ENCODE results near the gene PTBP3.

PTBP3 gene

DNA sequence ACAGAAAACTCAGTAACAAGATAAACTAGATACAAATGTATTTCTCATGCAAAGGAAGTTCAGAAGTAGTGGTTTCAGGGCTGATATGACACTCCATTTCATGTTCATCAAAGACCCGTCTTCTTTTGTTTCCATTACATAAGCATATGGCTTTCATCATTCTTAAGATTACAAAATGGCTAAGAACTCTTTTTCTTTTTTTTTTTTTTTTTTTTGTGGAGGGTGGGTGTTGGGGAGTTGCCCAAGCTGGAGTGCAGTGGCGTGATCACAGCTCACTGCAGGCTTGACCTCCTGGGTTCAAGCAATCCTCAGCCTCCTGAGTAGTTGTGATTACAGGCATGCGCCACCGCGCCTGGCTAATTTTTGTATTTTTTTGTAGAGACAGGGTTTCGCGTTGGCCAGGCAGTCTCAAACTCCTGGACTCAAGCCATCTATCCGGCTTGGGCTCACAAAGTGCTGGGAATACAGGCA lies 22.0 kb upstream of the PTBP3 start:
- no peak for DNase-seq

GRCh38 chr9:112354081-112354743 lies 20.8 kb upstream of the PTBP3 start:
- DNase-seq = no peak

DNA sequence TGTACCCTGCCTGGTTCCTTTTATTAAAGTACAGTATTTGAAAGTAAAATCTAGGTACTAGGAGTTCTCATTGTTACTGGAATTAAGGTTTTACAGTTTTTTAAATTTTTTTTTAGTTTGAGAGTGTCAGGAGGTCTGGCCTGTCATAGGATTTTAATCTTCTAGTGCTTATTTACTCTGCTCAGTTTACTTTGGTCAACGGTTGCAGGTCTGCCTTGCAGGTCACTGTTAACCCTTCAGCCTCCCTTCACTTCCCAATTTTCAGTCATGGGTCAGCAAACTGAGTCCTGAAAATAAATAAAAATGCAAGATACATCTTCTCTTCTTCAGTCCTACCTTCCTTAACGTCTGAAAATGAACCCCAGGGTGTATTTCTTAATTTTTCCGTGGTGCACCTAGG lies 18.8 kb upstream of the PTBP3 start:
- no peak for DNase-seq

- DNase-seq = no peak
Observed at GRCh38 chr9:112351184-112351583, 17.8 kb upstream of the PTBP3 start.

GRCh38 chr9:112349008-112349333 lies 15.6 kb upstream of the PTBP3 start:
- DNase-seq = no peak

DNA sequence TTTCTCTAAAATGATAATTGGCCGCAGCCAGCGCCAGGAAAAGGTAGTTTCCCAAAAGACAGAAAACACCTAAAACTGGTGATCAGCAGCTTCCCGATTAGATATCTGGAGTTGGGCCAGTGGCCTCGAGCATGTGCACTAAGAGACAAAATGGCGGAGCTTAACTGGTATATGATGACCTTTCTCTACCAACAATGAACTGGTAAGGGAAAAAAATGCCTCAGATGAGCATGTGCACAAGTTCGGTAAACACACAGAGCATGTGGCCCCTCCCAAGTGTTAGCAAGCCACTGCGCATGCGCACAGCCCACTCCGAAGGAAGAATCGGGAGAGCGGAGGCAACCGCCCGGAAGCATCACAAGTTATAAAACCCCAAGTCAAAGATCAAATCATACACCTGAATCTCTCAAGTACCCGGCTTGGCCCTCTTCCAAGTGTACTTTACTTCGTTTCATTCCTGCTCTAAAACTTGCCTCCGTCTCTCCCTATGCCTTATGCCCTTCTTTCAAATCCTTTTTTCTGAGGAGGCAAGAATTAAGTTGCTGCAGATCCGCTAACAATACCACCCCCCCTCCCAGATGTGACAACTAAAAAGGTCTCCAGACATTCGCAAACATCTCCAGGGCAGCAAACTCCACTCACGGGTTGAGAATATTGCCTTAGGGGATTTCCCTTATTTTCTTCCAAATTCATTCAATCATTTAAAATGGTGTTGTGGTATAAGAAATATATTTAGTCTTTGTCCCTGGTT lies 15.0 kb upstream of the PTBP3 start:
- DNase-seq = peak; percentile 79

- DNase-seq = no peak
Observed at GRCh38 chr9:112341730-112342129, 8.3 kb upstream of the PTBP3 start.

GRCh38 chr9:112339886-112340285 lies 6.5 kb upstream of the PTBP3 start:
- no peak for DNase-seq

GRCh38 chr9:112338561-112338960 lies 5.1 kb upstream of the PTBP3 start:
- no peak for DNase-seq

- no peak for DNase-seq
Observed at GRCh38 chr9:112337547-112337946, 4.1 kb upstream of the PTBP3 start.

GRCh38 chr9:112334432-112334841 lies 1.0 kb upstream of the PTBP3 start:
- peak; percentile 62 for DNase-seq

DNA sequence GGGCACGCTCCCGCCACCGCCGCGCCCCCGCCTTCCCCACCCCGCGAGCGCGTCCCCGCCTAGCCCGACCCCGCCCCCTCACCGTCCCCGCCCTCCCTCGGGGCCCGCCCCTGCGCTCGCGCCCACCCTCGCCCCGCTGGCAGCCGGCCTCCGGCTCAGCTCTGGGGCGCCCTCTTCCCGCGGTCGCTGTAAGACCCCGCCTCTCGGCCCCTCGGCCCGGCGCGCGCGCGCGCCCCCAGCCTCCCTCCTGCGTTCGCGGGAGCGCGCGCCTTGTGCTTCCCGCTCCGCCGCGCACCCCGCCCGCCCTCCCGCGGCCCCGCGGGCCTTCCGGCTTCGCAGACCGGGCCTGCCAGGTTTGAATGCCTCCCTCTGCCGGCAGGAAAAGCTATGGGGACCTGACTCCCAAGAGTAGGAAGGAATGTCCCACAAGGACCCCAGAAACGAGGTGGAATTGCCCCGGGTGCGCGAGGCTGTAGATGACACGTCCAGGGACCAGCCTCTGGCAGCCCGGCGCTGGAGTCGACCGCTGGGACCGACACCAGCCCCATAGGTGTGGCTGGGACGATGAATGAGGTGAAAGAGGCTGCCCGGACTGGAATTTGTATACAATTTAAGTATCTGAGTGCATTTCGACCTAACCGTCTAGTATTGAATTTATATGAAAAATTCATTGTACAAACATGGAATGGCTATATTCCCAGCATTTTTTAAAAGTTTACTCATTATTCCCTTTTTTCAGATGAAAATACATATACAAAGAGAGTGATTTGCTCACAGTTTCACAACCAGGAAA lies 416 bp upstream of the PTBP3 start:
- peak; percentile 91 for DNase-seq

GRCh38 chr9:112332674-112332976 lies 794 bp downstream of the PTBP3 start:
- DNase-seq = no peak

DNA sequence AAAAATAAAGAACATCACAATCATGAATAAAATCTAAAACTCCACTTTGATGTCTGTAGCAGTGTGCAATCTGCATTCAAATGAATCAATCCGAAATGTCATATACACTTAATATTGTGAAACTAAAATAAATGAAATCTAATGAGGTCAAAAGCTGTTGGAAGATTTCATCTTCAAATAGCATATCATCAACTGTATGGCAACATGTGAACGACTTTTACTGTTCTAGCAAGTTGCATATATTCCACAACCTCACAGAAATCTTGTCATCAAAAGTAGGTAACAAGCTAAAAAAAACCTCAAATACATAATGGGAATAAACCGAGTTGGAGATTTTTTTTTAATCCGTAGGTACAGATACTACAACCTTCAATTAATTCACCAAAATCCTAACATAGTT lies 1.2 kb downstream of the PTBP3 start:
- no peak for DNase-seq

DNA sequence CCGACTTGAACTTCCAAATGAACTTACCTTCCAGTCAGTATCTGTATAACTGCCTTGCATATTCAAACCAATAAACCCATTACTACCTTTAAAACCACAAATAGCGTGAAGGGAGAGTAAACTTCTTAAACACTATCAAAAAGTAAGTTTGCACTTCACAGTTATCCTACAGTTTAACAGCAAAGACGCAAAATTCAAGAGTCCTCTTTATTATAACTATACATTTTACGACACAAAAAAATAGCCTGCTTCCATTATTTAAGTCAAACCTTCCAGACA lies 1.8 kb downstream of the PTBP3 start:
- DNase-seq = no peak

DNA sequence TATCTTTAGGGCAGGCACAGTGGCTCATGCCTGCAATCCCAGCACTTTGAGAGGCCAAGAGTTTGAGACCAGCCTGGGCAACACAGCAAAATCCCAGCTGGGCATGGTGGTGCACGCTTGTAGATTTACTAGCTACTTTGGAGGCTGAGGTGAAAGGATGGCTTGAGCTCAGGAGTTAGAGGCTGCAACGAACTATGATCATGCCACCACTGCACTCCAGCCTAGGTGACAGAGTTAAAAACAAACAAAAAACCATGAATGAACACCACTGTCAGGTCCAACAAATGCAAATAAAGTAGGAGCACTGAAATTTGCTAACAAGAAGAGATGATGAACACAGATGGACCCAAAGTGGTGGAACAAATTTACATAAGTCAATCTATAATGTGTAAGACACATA lies 4.9 kb downstream of the PTBP3 start:
- no peak for DNase-seq

DNA sequence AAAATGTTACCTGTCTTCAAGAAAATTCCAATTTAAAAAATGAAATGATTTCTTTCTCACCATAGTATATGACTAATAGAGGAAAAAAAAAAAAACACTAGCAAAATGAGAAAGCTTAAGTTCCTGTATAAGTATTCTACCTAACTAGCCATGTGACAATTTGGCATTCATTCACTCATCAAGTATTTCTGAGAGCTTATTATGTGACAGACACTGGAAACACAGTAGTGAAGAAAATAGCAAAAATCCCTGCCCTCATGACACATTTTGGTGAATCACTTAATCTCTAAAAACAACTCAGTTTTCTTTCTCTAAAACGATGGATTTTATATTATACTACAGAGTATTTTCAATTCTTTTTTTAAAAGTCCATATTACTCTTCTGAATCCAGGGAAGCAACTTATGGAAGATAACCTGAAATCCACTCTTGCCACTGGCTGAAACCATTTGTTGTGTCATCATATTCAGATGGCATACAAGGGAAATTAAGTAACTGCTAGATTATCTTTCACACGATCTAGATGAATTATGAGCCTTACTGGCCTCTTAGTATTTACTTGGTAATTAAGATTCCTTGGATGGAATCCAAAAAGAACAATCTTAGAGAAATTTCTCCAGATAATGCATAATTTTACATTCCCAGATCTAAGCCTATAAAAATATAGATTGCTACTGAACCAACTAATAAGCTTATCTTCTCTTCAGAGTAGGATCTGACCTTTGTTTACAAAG lies 5.5 kb downstream of the PTBP3 start:
- no peak for DNase-seq

DNA sequence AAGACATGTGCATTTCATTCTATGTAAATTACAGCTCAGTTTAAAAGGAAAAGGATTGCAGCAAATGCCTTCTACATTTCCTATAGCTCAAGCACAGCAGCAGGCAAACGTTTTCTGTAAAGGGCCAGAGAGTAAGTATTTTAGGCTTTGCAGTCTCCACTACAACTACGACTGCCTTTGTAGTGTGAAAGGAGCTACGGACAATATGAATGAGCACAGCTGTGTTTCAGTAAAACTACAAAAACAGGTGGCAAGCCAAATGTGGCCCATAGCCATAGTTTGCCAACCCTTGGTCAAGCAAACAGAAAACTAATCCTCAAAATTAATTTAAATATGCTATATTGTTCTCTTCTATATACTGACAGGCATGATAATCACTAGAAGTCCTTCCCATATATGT lies 7.2 kb downstream of the PTBP3 start:
- DNase-seq = no peak

DNA sequence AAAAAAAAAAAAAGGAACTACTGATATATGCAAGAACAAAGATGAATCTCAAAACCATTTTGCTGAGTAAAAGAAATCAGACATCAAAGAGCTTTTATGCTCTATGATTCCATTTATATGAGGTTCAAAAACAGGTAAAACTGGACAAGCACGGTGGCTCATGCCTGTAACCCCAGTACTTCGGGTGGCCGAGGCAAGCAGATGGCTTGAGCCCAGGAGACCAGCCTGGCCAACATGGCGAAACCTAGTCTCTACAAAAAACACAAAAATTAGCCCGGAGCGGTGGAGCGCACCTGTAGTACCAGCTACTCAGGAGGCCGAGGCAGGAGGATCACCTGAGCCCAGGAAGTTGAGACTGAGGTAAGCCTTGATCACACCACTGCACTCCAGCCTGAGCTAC lies 7.8 kb downstream of the PTBP3 start:
- DNase-seq = no peak

- no peak for DNase-seq
Observed at GRCh38 chr9:112325127-112325526, 8.3 kb downstream of the PTBP3 start.

DNA sequence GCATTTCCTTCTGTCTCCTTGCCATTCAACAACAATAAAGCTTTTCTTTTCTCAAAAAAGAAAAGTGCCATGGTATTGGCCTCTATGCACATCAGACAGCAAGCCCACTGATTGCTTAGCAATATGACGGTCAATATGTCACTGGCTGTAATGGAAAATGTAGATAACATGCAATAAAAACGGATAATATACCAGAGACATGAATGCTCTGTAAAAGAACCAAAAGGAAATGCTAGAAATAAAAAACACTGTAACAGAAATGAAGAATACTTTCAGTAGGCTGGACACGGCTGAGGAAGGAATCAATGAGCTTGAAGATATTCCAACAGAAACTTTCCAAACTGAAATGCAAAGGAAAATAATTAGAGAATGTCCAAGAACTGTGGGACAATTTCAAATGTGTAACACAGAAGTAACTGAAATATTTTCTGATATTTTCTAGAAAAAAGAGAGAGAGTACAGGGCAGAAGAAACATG lies 10.0 kb downstream of the PTBP3 start:
- no peak for DNase-seq

- DNase-seq = no peak
Observed at GRCh38 chr9:112322701-112323377, 10.6 kb downstream of the PTBP3 start.
